ENCODE data around the gene SLC12A9.

SLC12A9 gene

DNA sequence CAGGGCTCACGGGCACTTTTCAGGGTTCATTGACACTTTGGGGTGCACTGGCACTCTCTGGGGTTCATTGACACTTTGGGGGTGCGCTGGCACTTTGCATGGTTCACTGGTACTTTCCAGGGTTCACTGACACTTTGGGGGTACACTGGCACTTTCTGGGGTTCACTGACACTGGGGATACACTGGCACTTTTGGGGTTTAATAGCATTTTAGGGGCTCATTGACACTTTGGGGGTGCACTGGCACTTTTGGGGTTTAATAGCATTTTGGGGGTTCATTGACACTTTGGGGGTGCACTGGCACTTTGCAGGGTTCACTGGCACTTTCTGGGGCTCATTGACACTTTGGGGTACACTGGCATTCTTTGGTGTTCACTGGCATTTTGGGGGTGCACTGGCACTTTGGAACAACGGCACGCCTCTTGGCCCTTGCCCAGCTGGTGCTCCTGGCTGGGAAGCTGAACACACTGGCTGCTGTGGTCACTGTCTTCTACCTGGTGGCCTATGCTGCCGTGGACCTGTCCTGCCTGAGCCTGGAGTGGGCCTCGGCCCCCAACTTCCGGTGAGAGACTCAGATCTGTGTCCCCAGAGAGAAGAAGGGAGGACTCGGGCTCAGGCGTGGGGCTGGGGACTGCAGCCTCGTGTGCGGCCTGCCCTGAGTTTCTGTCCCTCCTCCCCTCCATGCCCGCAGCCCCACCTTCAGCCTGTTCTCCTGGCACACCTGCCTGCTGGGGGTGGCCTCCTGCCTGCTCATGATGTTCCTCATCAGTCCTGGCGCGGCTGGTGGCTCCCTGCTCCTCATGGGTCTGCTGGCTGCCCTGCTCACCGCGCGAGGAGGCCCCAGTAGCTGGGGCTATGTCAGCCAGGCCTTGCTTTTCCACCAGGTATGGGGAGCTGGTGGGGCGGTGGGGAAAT lies 8.4 kb downstream of the SLC12A9 start:
- Histone ChIP-seq H3K27me3 (ENCODE audit: control insufficient read depth in 5 of 5, insufficient read depth in 4 of 5, low read length in 5 of 5) (no peaks in the 10 kb centered on the region), H3K4me1 (ENCODE audit: control insufficient read depth in 5 of 5, insufficient read depth in 5 of 5, low read length in 5 of 5) (peaks cover 0 to 16% (median 13%) of the 10 kb centered on the region in 5 donors), H3K9ac (ENCODE audit: low read length in 5 of 5) (no peak overlapping the region), H3K9me3 (ENCODE audit: control insufficient read depth in 5 of 5, low read length in 5 of 5) (no peaks in the 10 kb centered on the region), H3K4me3 (ENCODE audit: low read depth in 1 of 5, low read length in 5 of 5) (no peak overlapping the region), H3K36me3 (ENCODE audit: control insufficient read depth in 5 of 5, insufficient read depth in 5 of 5, low read length in 5 of 5) (peaks cover 0 to 54% (median 29%) of the 10 kb centered on the region in 5 donors), H3K27ac (ENCODE audit: low read depth, low read length) (no peak overlapping the region)

DNA sequence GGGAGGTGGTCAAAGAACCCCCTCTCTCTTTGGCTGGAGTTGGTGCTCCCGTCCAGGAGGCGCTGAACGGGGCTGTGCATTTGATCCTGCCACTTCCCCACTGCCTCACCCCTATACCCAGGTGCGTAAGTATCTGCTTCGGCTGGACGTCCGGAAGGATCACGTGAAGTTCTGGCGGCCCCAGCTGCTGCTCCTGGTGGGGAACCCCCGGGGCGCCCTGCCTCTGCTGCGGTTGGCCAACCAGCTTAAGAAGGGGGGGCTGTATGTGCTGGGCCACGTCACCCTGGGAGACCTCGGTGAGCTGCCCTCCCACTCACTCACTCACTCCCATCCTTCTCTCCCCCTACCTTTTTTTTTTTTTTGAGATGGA lies 9.1 kb downstream of the SLC12A9 start:
- Histone ChIP-seq H3K9ac (ENCODE audit: low read length in 5 of 5) (no peak overlapping the region), H3K9me3 (ENCODE audit: control insufficient read depth in 5 of 5, low read length in 5 of 5) (no peaks in the 10 kb centered on the region), H3K4me1 (ENCODE audit: control insufficient read depth in 5 of 5, insufficient read depth in 5 of 5, low read length in 5 of 5) (peaks cover 1 to 22% (median 18%) of the 10 kb centered on the region in 5 donors), H3K27ac (ENCODE audit: low read depth, low read length) (no peak overlapping the region), H3K4me3 (ENCODE audit: low read depth in 1 of 5, low read length in 5 of 5) (no peak overlapping the region), H3K27me3 (ENCODE audit: control insufficient read depth in 5 of 5, insufficient read depth in 4 of 5, low read length in 5 of 5) (no peaks in the 10 kb centered on the region), H3K36me3 (ENCODE audit: control insufficient read depth in 5 of 5, insufficient read depth in 5 of 5, low read length in 5 of 5) (peaks cover 0 to 53% (median 29%) of the 10 kb centered on the region in 5 donors)

DNA sequence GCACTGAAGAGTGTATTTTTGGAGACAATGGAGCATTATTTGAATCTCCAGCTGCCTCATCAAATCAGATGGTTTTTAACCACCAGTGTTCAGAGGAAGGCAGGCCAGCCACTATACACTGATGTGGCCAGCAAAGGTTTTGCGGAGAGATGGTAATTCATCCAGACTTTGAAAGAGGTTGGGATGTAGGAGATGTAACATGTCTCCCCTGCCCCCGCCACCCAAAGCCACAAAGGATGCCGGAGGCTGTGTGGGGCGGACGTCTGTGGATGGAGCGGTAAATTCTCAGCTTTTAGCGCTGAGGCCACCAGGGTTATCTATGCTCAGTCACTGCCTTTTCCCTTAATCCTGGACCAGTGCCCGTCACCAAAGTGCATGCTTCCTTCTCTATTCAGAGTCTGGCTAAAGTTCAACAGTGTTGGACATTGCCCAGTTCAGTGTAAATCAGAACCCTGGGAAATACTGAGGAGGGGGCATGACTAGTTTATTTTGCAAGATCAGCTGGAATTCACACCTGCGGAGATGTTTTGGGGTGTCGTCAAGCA lies 11.0 kb downstream of the SLC12A9 start:
- Histone ChIP-seq H3K9me3 (ENCODE audit: control insufficient read depth in 5 of 5, low read length in 5 of 5) (no peaks in the 10 kb centered on the region), H3K36me3 (ENCODE audit: control insufficient read depth in 5 of 5, insufficient read depth in 5 of 5, low read length in 5 of 5) (peaks cover 0 to 46% (median 23%) of the 10 kb centered on the region in 5 donors), H3K4me1 (ENCODE audit: control insufficient read depth in 5 of 5, insufficient read depth in 5 of 5, low read length in 5 of 5) (peaks cover 5 to 40% (median 34%) of the 10 kb centered on the region in 5 donors), H3K9ac (ENCODE audit: low read length in 5 of 5) (no peak overlapping the region), H3K27ac (ENCODE audit: low read depth, low read length) (no peak overlapping the region), H3K27me3 (ENCODE audit: control insufficient read depth in 5 of 5, insufficient read depth in 4 of 5, low read length in 5 of 5) (no peaks in the 10 kb centered on the region), H3K4me3 (ENCODE audit: low read depth in 1 of 5, low read length in 5 of 5) (no peak overlapping the region)

DNA sequence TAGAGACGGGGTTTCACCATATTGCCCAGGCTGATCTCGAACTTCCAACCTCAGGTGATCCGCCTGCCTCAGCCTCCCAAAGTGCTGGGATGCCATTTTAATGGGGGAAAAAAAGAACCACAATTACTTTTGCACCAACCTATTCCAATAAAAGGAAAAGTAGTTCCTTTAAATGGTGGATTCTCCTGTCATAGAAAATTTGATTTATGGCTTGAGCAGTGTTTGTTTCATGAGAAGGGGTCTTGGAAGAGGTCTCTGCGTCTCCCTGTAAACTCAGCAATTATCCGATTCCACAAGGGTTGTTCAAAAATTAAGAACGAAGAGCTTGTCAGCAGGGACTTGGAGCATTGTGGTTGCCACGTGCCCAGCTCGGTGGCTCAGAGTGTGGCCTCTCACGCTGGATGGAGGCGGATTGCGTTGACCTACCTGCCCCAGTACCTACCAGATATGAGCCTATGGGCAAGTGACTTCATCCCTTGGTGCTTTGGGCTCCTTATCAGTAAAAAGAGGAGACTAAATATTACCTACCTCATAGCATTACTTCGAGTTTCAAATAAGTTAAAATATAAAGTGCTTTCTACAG lies 11.8 kb downstream of the SLC12A9 start:
- Histone ChIP-seq H3K9ac (ENCODE audit: low read length in 5 of 5) (peak overlapping the region in 1 of 5 donors; percentile 20), H3K36me3 (ENCODE audit: control insufficient read depth in 5 of 5, insufficient read depth in 5 of 5, low read length in 5 of 5) (peaks cover 0 to 38% (median 21%) of the 10 kb centered on the region in 5 donors), H3K27me3 (ENCODE audit: control insufficient read depth in 5 of 5, insufficient read depth in 4 of 5, low read length in 5 of 5) (no peaks in the 10 kb centered on the region), H3K9me3 (ENCODE audit: control insufficient read depth in 5 of 5, low read length in 5 of 5) (no peaks in the 10 kb centered on the region), H3K4me3 (ENCODE audit: low read depth in 1 of 5, low read length in 5 of 5) (no peak overlapping the region), H3K27ac (ENCODE audit: low read depth, low read length) (no peak overlapping the region), H3K4me1 (ENCODE audit: control insufficient read depth in 5 of 5, insufficient read depth in 5 of 5, low read length in 5 of 5) (peaks cover 5 to 48% (median 42%) of the 10 kb centered on the region in 5 donors)

DNA sequence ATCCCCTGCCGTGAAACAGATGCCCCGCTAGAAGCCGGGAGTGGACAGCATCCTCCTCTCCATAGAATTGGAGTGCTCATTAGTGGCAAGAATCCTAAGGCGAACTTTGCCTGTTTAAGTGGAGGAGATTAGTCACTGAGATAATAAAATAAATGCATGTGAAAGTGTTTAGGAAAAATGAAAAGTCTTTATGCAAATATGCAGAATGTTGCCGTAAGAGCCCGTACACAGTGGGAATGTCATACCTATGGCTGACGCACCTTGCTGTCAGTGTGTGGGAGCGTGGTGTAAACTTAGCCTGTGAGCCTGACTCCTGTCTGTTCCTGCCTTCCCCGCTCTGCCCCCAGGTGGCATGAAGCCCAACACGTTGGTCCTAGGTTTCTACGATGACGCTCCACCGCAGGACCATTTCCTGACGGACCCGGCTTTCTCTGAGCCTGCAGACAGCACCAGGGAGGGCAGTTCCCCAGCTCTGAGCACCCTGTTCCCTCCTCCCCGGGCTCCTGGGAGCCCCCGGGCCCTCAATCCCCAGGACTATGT lies 12.9 kb downstream of the SLC12A9 start:
- Histone ChIP-seq H3K4me1 (ENCODE audit: control insufficient read depth in 5 of 5, insufficient read depth in 5 of 5, low read length in 5 of 5) (peaks cover 5 to 48% (median 42%) of the 10 kb centered on the region in 5 donors), H3K27me3 (ENCODE audit: control insufficient read depth in 5 of 5, insufficient read depth in 4 of 5, low read length in 5 of 5) (no peaks in the 10 kb centered on the region), H3K36me3 (ENCODE audit: control insufficient read depth in 5 of 5, insufficient read depth in 5 of 5, low read length in 5 of 5) (peaks cover 0 to 34% (median 15%) of the 10 kb centered on the region in 5 donors), H3K27ac (ENCODE audit: low read depth, low read length) (no peak overlapping the region), H3K4me3 (ENCODE audit: low read depth in 1 of 5, low read length in 5 of 5) (peak overlapping the region in 1 of 5 donors; percentile 38), H3K9ac (ENCODE audit: low read length in 5 of 5) (no peak overlapping the region), H3K9me3 (ENCODE audit: control insufficient read depth in 5 of 5, low read length in 5 of 5) (no peaks in the 10 kb centered on the region)

DNA sequence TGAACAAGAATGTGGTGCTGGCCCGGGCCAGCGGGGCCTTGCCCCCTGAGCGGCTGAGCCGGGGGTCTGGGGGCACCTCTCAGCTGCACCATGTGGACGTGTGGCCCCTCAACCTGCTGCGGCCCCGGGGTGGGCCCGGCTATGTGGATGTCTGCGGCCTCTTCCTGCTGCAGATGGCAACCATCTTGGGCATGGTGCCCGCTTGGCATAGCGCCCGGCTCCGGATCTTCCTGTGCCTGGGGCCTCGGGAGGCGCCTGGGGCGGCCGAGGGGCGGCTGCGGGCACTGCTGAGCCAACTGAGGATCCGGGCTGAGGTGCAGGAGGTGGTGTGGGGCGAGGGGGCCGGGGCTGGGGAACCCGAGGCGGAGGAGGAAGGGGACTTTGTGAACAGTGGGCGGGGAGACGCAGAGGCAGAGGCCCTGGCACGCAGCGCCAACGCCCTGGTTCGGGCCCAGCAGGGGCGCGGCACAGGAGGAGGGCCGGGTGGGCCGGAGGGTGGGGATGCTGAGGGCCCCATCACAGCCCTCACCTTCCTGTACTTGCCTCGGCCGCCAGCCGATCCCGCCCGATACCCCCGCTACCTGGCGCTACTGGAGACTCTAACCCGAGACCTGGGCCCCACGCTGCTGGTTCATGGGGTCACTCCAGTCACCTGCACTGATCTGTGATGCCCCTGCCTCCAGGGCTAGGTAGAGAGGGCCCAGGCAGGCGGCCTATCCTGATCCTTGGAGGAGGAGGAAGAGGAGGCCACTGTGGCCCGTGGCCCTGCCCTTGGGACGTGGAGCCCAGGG lies 13.6 kb downstream of the SLC12A9 start:
- H3K9ac ChIP-seq (ENCODE audit: low read length in 5 of 5), result peak overlapping the region in 4 of 5 donors; percentile 92 to 100 (median 98)
- H3K27ac ChIP-seq (ENCODE audit: low read depth, low read length), result peak overlapping the region; percentile 97
- no peaks in the 10 kb centered on the region for H3K27me3 ChIP-seq (ENCODE audit: control insufficient read depth in 5 of 5, insufficient read depth in 4 of 5, low read length in 5 of 5)
- H3K36me3 ChIP-seq (ENCODE audit: control insufficient read depth in 5 of 5, insufficient read depth in 5 of 5, low read length in 5 of 5), result peaks cover 2 to 34% (median 15%) of the 10 kb centered on the region in 5 donors
- no peaks in the 10 kb centered on the region for H3K9me3 ChIP-seq (ENCODE audit: control insufficient read depth in 5 of 5, low read length in 5 of 5)
- H3K4me3 ChIP-seq (ENCODE audit: low read depth in 1 of 5, low read length in 5 of 5), result peak overlapping the region in 4 of 5 donors; percentile 76 to 92 (median 86)
- H3K4me1 ChIP-seq (ENCODE audit: control insufficient read depth in 5 of 5, insufficient read depth in 5 of 5, low read length in 5 of 5), result peaks cover 5 to 48% (median 42%) of the 10 kb centered on the region in 5 donors

DNA sequence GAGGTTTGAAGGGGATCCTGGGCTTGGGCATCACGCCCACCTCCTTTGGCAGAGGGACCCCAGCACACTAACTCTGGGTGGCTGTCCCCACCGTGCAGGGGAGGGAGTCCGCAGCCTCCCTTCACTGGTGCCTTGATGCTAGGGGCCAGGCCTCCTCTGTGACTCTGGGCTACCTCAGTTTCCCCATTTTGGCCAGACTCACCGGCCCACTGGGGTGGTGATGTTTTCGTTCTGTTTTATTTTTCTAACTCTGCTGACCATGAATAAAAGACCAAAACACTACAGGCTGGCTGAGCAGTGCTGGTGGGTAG lies 14.2 kb downstream of the SLC12A9 start:
- Histone ChIP-seq H3K9me3 (ENCODE audit: control insufficient read depth in 5 of 5, low read length in 5 of 5) (no peaks in the 10 kb centered on the region), H3K36me3 (ENCODE audit: control insufficient read depth in 5 of 5, insufficient read depth in 5 of 5, low read length in 5 of 5) (peaks cover 2 to 34% (median 15%) of the 10 kb centered on the region in 5 donors), H3K4me1 (ENCODE audit: control insufficient read depth in 5 of 5, insufficient read depth in 5 of 5, low read length in 5 of 5) (peaks cover 5 to 48% (median 42%) of the 10 kb centered on the region in 5 donors), H3K9ac (ENCODE audit: low read length in 5 of 5) (peak overlapping the region in 4 of 5 donors; percentile 92 to 100 (median 98)), H3K27me3 (ENCODE audit: control insufficient read depth in 5 of 5, insufficient read depth in 4 of 5, low read length in 5 of 5) (no peaks in the 10 kb centered on the region), H3K27ac (ENCODE audit: low read depth, low read length) (peak overlapping the region; percentile 97), H3K4me3 (ENCODE audit: low read depth in 1 of 5, low read length in 5 of 5) (peak overlapping the region; percentile 59 to 92 (median 79))

DNA sequence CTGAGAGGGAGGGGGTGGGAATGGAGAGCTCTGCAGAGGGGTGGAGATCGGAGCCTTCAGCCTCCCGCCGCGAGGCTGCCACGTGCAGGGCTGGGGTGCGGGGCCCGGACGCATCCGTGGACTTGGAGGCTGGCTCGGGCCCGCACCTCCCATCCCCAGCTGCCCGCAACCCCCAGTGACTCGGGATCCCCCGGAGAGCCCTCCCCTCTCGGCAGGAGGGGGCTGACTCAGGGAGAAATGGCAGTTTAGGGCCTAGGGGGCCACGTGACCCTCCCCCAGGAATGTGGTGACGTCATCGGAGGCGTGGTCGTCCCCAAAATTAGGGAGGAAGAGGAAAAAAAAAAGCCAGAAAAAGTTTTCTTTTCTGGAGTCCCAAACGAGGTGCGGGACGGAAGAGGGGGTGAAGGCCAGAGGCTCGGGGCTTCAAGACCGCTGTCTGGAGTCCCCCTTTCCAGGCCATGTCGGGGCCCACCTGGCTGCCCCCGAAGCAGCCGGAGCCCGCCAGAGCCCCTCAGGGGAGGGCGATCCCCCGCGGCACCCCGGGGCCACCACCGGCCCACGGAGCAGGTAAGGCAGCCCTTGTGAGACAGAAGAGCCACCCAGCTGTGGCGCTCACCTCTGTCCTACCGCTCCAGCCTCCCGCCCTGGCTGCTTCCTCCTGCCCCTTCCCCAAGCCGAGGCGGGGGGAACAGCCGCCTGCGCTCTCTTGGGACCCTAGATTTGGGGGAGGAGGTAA lies 14.7 kb downstream of the SLC12A9 start, which contains the start of gene TRIP6:
Gene TRIP6, plus strand, starts transcription at position 348 of the 736 bp plus-strand sequence. Its CDS starts 111 bp downstream, at position 459.
- H3K4me3 ChIP-seq (ENCODE audit: low read depth in 1 of 5, low read length in 5 of 5), result peak within 1 kb of the TSS; percentile 76 to 92 (median 84)
- H3K27ac ChIP-seq (ENCODE audit: low read depth, low read length), result peak within 1 kb of the TSS; percentile 97
- H3K36me3 ChIP-seq (ENCODE audit: control insufficient read depth in 5 of 5, insufficient read depth in 5 of 5, low read length in 5 of 5), result peaks cover 2 to 34% (median 17%) of the 10 kb centered on the region in 5 donors
- H3K27me3 ChIP-seq (ENCODE audit: control insufficient read depth in 5 of 5, insufficient read depth in 4 of 5, low read length in 5 of 5), result no peaks in the 10 kb centered on the region
- peaks cover 5 to 48% (median 42%) of the 10 kb centered on the region in 5 donors for H3K4me1 ChIP-seq (ENCODE audit: control insufficient read depth in 5 of 5, insufficient read depth in 5 of 5, low read length in 5 of 5)
- no peaks in the 10 kb centered on the region for H3K9me3 ChIP-seq (ENCODE audit: control insufficient read depth in 5 of 5, low read length in 5 of 5)
- H3K9ac ChIP-seq (ENCODE audit: low read length in 5 of 5), result peak within 1 kb of the TSS; percentile 73 to 100 (median 96)

Measured in subcutaneous abdominal adipose tissue (tissue), 5 donors.